ENCODE data around the gene C1QL2. TPM values are rescaled to one million over a fixed set of nuclear protein-coding genes. Genes with fewer than 3 reads are reported as not detected.

C1QL2 gene
- total RNA-seq, 1 experiment from 2014 or later = 1.5 TPM

GRCh38 chr2:119119076-119119785, 39.3 kb downstream of the C1QL2 start:
- POLR2A ChIA-PET (ENCODE audit: low non-redundant PET) = no interaction called here
- CTCF ChIA-PET = no interaction called here

GRCh38 chr2:119117891-119118882, 40.4 kb downstream of the C1QL2 start:
- Histone ChIP-seq H3K9me3 (ENCODE audit: low read depth, low read length, poor library complexity, severe bottlenecking) (no peaks in the 10 kb centered on the region), H3K4me1 (ENCODE audit: insufficient read depth, low read length, poor library complexity, severe bottlenecking) (no peaks in the 10 kb centered on the region), H3K4me3 (ENCODE audit: low read depth, low read length, poor library complexity, severe bottlenecking) (no peak overlapping the region), H3K27me3 (replicated peaks; ENCODE audit: insufficient read depth, low read depth, low read length, poor library complexity) (peaks cover 10% of the 10 kb centered on the region), H3K36me3 (ENCODE audit: insufficient read depth, low read length, poor library complexity, severe bottlenecking) (no peaks in the 10 kb centered on the region), H3K27ac (ENCODE audit: low read depth, low read length, poor library complexity, severe bottlenecking) (no peak overlapping the region)
- CTCF ChIA-PET = no interaction called here
- intact Hi-C loops (cut with micrococcal nuclease; ENCODE audit: unreplicated experiment) = loop anchor here (10.0 kb wide), 1 partner anchor 223 kb away; no protein-coding TSS in a partner anchor
- BruUV-seq (replicated peaks) = no TSS peak
- TF ChIP-seq EZH2 (IDR thresholded peaks at IDR 0.05; ENCODE audit: borderline replicate concordance, low read depth, low read length, poor library complexity, severe bottlenecking) (no peak), CTCF (conservative IDR thresholded peaks at IDR 0.05; ENCODE audit: low read depth, low read length) (no peak)
- no peak for DNase-seq (ENCODE audit: low spot score)
- POLR2A ChIA-PET (ENCODE audit: low non-redundant PET) = no interaction called here

More at GRCh38 chr2:119119076-119119785, 39.3 kb downstream of the C1QL2 start:
- intact Hi-C loops (cut with micrococcal nuclease; ENCODE audit: unreplicated experiment) = loop anchor here (10.0 kb wide), 1 partner anchor 224 kb away; no protein-coding TSS in a partner anchor
- Histone ChIP-seq H3K9me3 (ENCODE audit: low read depth, low read length, poor library complexity, severe bottlenecking) (no peaks in the 10 kb centered on the region), H3K27me3 (replicated peaks; ENCODE audit: insufficient read depth, low read depth, low read length, poor library complexity) (peaks cover 8% of the 10 kb centered on the region), H3K36me3 (ENCODE audit: insufficient read depth, low read length, poor library complexity, severe bottlenecking) (no peaks in the 10 kb centered on the region), H3K27ac (ENCODE audit: low read depth, low read length, poor library complexity, severe bottlenecking) (no peak overlapping the region), H3K4me3 (ENCODE audit: low read depth, low read length, poor library complexity, severe bottlenecking) (no peak overlapping the region), H3K4me1 (ENCODE audit: insufficient read depth, low read length, poor library complexity, severe bottlenecking) (no peaks in the 10 kb centered on the region)
- no peak for DNase-seq (ENCODE audit: low spot score)
- TF ChIP-seq CTCF (conservative IDR thresholded peaks at IDR 0.05; ENCODE audit: low read depth, low read length) (no peak), EZH2 (IDR thresholded peaks at IDR 0.05; ENCODE audit: borderline replicate concordance, low read depth, low read length, poor library complexity, severe bottlenecking) (no peak)
- no TSS peak for BruUV-seq (replicated peaks)

- intact Hi-C loops (cut with micrococcal nuclease; ENCODE audit: unreplicated experiment) = loop anchor here (10.0 kb wide), 1 partner anchor 223 kb away; no protein-coding TSS in a partner anchor
- H3K4me1 ChIP-seq (ENCODE audit: insufficient read depth, low read length, poor library complexity, severe bottlenecking) = no peaks in the 10 kb centered on the region
- TF ChIP-seq CTCF (conservative IDR thresholded peaks at IDR 0.05; ENCODE audit: low read depth, low read length) (no peak), EZH2 (IDR thresholded peaks at IDR 0.05; ENCODE audit: borderline replicate concordance, low read depth, low read length, poor library complexity, severe bottlenecking) (no peak)
- H3K27me3 ChIP-seq (replicated peaks; ENCODE audit: insufficient read depth, low read depth, low read length, poor library complexity) = peaks cover 14% of the 10 kb centered on the region
- no peaks in the 10 kb centered on the region for H3K9me3 ChIP-seq (ENCODE audit: low read depth, low read length, poor library complexity, severe bottlenecking)
- no peaks in the 10 kb centered on the region for H3K36me3 ChIP-seq (ENCODE audit: insufficient read depth, low read length, poor library complexity, severe bottlenecking)
- no peak overlapping the region for H3K27ac ChIP-seq (ENCODE audit: low read depth, low read length, poor library complexity, severe bottlenecking)
- ChIA-PET CTCF (no interaction called here), POLR2A (ENCODE audit: low non-redundant PET) (no interaction called here)
- DNase-seq (ENCODE audit: low spot score) = no peak
- BruUV-seq (replicated peaks) = no TSS peak
- H3K4me3 ChIP-seq (ENCODE audit: low read depth, low read length, poor library complexity, severe bottlenecking) = no peak overlapping the region
Observed at GRCh38 chr2:119117408-119117807, 41.1 kb downstream of the C1QL2 start.

Measured in A673 (cell line).